Retinal pigment epithelial cell (primary cell): ENCODE results near the gene CLDN19.

Experiments used
- DNase-seq: peaks from one replicate; pipeline ENCODE4 v3.0.0-alpha.2; 2010; ENCODE audit warnings: low read depth
- H3K4me3 ChIP-seq: 2 replicates; pipeline ENCODE4 v1.5.1; 2011; ENCODE audit warnings: mild to moderate bottlenecking, low read length, control low read depth, moderate library complexity
- CTCF ChIP-seq: conservative IDR thresholded peaks from 2 replicates; pipeline ENCODE4 v1.5.1; 2011; ENCODE audit warnings: low read depth, low read length, control low read depth, inconsistent platforms

Gene CLDN19

GRCh38 chr1:42743317-42744147, 3.5 kb upstream of the CLDN19 start:
- H3K4me3 ChIP-seq, result no peak overlapping the region

GRCh38 chr1:42742617-42743316, 2.7 kb upstream of the CLDN19 start:
- no peak for DNase-seq
- no peak for TF ChIP-seq CTCF
- no peak overlapping the region for H3K4me3 ChIP-seq

More at GRCh38 chr1:42743317-42744147, 3.5 kb upstream of the CLDN19 start:
- no peak for TF ChIP-seq CTCF
- DNase-seq, result no peak

- TF ChIP-seq CTCF, result no peak
- no peak for DNase-seq
- no peak overlapping the region for H3K4me3 ChIP-seq
Measured at GRCh38 chr1:42742141-42742540, 2.1 kb upstream of the CLDN19 start.

GRCh38 chr1:42741706-42742105, 1.7 kb upstream of the CLDN19 start:
- TF ChIP-seq CTCF, result no peak
- no peak overlapping the region for H3K4me3 ChIP-seq

GRCh38 chr1:42740851-42741580, 980 bp upstream of the CLDN19 start:
- DNase-seq, result peak; percentile 82
- no peak overlapping the region for H3K4me3 ChIP-seq
- TF ChIP-seq CTCF, result no peak

More at GRCh38 chr1:42741706-42742105, 1.7 kb upstream of the CLDN19 start:
- DNase-seq, result no peak

GRCh38 chr1:42738678-42739226, 1.3 kb downstream of the CLDN19 start:
- TF ChIP-seq CTCF, result no peak
- peak overlapping the region; percentile 35 for H3K4me3 ChIP-seq
- no peak for DNase-seq
